Stimulated activated naive B cell treated with anti-CD40 and anti-IgM and Interleukin-4, amounts not matched to agents 10 μg/mL and 1 μg/mL and 100 μg/mL, for 72 hours (primary cell): ENCODE data around the gene FPR1.

Experiments used
- ATAC-seq, 2 donors: fragments of 150-1000 bp; cut with Tn5 transposase; replicated peaks; 2 replicates each; pipeline ENCODE4 v1.10.0; 2021; ENCODE audit warnings: moderate library complexity in 1 of 2
- DNase-seq: peaks from one replicate; pipeline ENCODE4 v3.0.0; 2021
- H3K27ac Mint-ChIP-seq: one replicate; pipeline ENCODE4 v1.8.0; 2022; ENCODE audit warnings: mild to moderate bottlenecking, mixed read lengths
- H3K27me3 Mint-ChIP-seq, 2 donors: one replicate each; pipeline ENCODE4 v1.8.0; 2022; ENCODE audit warnings: mixed read lengths in 2 of 2
- H3K36me3 Mint-ChIP-seq, 2 donors: one replicate each; pipeline ENCODE4 v1.8.0; 2022; ENCODE audit warnings: mixed read lengths in 2 of 2, mild to moderate bottlenecking in 1 of 2
- H3K4me1 Mint-ChIP-seq, 2 donors: one replicate each; pipeline ENCODE4 v1.8.0; 2022; ENCODE audit warnings: mixed read lengths in 2 of 2, mild to moderate bottlenecking in 1 of 2
- H3K4me3 Mint-ChIP-seq, 2 donors: one replicate each; pipeline ENCODE4 v1.8.0; 2022; ENCODE audit warnings: mild to moderate bottlenecking in 2 of 2, mixed read lengths in 2 of 2, moderate library complexity in 1 of 2
- H3K9me3 Mint-ChIP-seq, 2 donors: one replicate each; pipeline ENCODE4 v1.8.0; 2022; ENCODE audit warnings: mixed read lengths in 2 of 2, mild to moderate bottlenecking in 1 of 2

Gene FPR1

GRCh38 chr19:51701468-51702100 is 50.1 kb downstream of the FPR1 start:
- DNase-seq: no peak
- Mint-ChIP-seq H3K36me3 (peaks cover 13% of the 10 kb centered on the region in 2 donors), H3K27me3 (peaks cover 35 to 39% of the 10 kb centered on the region in 2 donors), H3K4me1 (peaks cover 23 to 41% of the 10 kb centered on the region in 2 donors), H3K4me3 (no peak overlapping the region), H3K27ac (no peak overlapping the region), H3K9me3 (no peaks in the 10 kb centered on the region)
- ATAC-seq: no peak

- DNase-seq (no peak), ATAC-seq (no peak)
- Mint-ChIP-seq H3K4me1 (peaks cover 11 to 20% of the 10 kb centered on the region in 2 donors), H3K36me3 (no peaks in the 10 kb centered on the region), H3K4me3 (no peak overlapping the region), H3K27me3 (peaks cover 45 to 53% of the 10 kb centered on the region in 2 donors), H3K9me3 (no peaks in the 10 kb centered on the region), H3K27ac (no peak overlapping the region)
Observed at GRCh38 chr19:51699170-51699569, 52.5 kb downstream of the FPR1 start.

GRCh38 chr19:51698296-51698695 is 53.4 kb downstream of the FPR1 start:
- Mint-ChIP-seq H3K27me3 (peaks cover 53 to 61% of the 10 kb centered on the region in 2 donors), H3K9me3 (no peaks in the 10 kb centered on the region), H3K4me3 (no peak overlapping the region), H3K4me1 (peaks cover 10 to 13% of the 10 kb centered on the region in 2 donors), H3K36me3 (no peaks in the 10 kb centered on the region), H3K27ac (no peak overlapping the region)
- DNase-seq: no peak
- no peak for ATAC-seq

- Mint-ChIP-seq H3K4me3 (no peak overlapping the region), H3K27ac (no peak overlapping the region), H3K4me1 (peaks cover 0 to 3% of the 10 kb centered on the region in 2 donors), H3K9me3 (no peaks in the 10 kb centered on the region), H3K36me3 (no peaks in the 10 kb centered on the region), H3K27me3 (peaks cover 50 to 58% of the 10 kb centered on the region in 2 donors)
- ATAC-seq: no peak
- DNase-seq: no peak
Observed at GRCh38 chr19:51697169-51697776, 54.4 kb downstream of the FPR1 start.

- Mint-ChIP-seq H3K27ac (no peak overlapping the region), H3K4me1 (no peaks in the 10 kb centered on the region), H3K36me3 (no peaks in the 10 kb centered on the region), H3K9me3 (no peaks in the 10 kb centered on the region), H3K27me3 (peaks cover 50 to 59% of the 10 kb centered on the region in 2 donors), H3K4me3 (no peak overlapping the region)
- ATAC-seq: no peak
- DNase-seq: no peak
Observed at GRCh38 chr19:51696606-51697005, 55.1 kb downstream of the FPR1 start.
